Inflammatory macrophage treated with lipopolysaccharide for 4 hours (primary cell): ENCODE data around the gene CAMK2N1.
A peak's percentile ranks its signal among the peaks of the same experiment; 100 is the strongest.

Source experiments
- DNase-seq: peaks from one replicate; pipeline ENCODE4 v3.0.0-alpha.2; 2020

The CAMK2N1 gene

GRCh38 chr1:20442920-20443625 is 42.9 kb downstream of the CAMK2N1 start:
- DNase-seq, result no peak

- DNase-seq, result peak; percentile 13
These were observed 45.2 kb downstream of the CAMK2N1 start for GRCh38 chr1:20440785-20441200.

GRCh38 chr1:20439282-20439681 is 46.7 kb downstream of the CAMK2N1 start:
- DNase-seq, result no peak

- no peak for DNase-seq
These were observed 48.4 kb downstream of the CAMK2N1 start for GRCh38 chr1:20437640-20438039.

- DNase-seq, result no peak
These were observed 53.1 kb downstream of the CAMK2N1 start for GRCh38 chr1:20432891-20433290.
